K562 (cell line): ENCODE results near the gene GINS3.

Experiments
- CHD2 ChIP-seq: IDR thresholded peaks from 2 replicates; pipeline ENCODE4 v1.6.1; 2011; ENCODE audit warnings: low read depth, low read length
- EHMT2 ChIP-seq: fragments of 450-650 bp; IDR thresholded peaks from 2 replicates; pipeline ENCODE4 v1.6.1; 2018; ENCODE audit warnings: antibody characterized with exemption
- EP300 ChIP-seq: IDR thresholded peaks from 2 replicates; pipeline ENCODE4 v1.6.1; 2012; ENCODE audit warnings: low read length, improper control_type of control experiment
- HEY1 ChIP-seq: fragments of 250-450 bp; sonication (Bioruptor Pico); IDR thresholded peaks from 2 replicates; pipeline ENCODE4 v1.5.0; 2020; ENCODE audit warnings: mild to moderate bottlenecking, moderate library complexity, borderline replicate concordance
- MTA2 ChIP-seq: fragments of 450-650 bp; IDR thresholded peaks from 2 replicates; pipeline ENCODE4 v1.6.1; 2016; ENCODE audit warnings: low read depth
- SMC3 ChIP-seq: conservative IDR thresholded peaks from 2 replicates; pipeline ENCODE4 v1.6.1; 2011; ENCODE audit warnings: low read depth, low read length, improper control_type of control experiment; ENCODE audit not compliant: insufficient read depth
- ZNF695 ChIP-seq: fragments of 450-650 bp; formaldehyde crosslinking; IDR thresholded peaks from 2 replicates; pipeline ENCODE4 v1.4.0; 2020; ENCODE audit warnings: mild to moderate bottlenecking, moderate library complexity
- TF ChIP-seq, protein P1 (sequence below), 3 experiments: IDR thresholded peaks in 2 of 3; conservative IDR thresholded peaks in 1 of 3; 2 replicates each; pipeline ENCODE4 v1.5.1; 2011 to 2012; ENCODE audit warnings: low read length in 3 of 3, mild to moderate bottlenecking in 3 of 3, control low read depth in 2 of 3, improper control_type of control experiment in 1 of 3, inconsistent platforms in 1 of 3, low read depth in 1 of 3, mixed read lengths in 1 of 3, moderate library complexity in 1 of 3; ENCODE audit not compliant: insufficient read depth in 2 of 3
- TF ChIP-seq, protein P2 (sequence below), 2 experiments: IDR thresholded peaks in 1 of 2; conservative IDR thresholded peaks in 1 of 2; 2 replicates each; pipeline ENCODE4 v1.6.1; 2016; ENCODE audit warnings: low read depth in 2 of 2, mild to moderate bottlenecking in 1 of 2, missing compliant biosample characterization in 1 of 2, missing genetic modification characterization in 1 of 2, moderate library complexity in 1 of 2
- TF ChIP-seq, protein P3 (sequence below): fragments of 450-650 bp; IDR thresholded peaks from 2 replicates; pipeline ENCODE4 v1.6.1; 2017; ENCODE audit warnings: mild to moderate bottlenecking, moderate library complexity

DNA sequence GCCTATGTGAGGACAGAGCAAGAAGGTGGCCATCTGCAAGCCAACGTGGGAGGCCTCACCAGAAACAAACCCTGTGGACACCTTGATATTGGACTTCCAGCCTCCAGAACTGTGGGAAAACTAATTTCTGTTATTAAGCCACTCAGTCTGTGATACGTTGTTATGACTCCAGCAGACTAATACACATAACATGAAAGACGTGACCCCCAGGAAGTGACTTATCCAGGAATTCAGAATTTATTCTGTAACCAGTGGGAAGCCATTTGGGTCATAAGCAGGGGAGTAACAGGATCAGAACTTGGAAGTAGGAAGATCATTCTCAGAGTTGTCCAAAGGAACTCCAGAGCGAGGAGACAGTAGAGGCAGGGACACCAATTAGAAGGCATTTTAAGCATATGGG lies 12.5 kb upstream of the GINS3 start:
- TF ChIP-seq EP300 (no peak), SMC3 (no peak), EHMT2 (no peak), MTA2 (no peak), ZNF695 (no peak), CHD2 (no peak), HEY1 (CRISPR knock-in tag) (no peak)
- TF ChIP-seq, protein P1, sequence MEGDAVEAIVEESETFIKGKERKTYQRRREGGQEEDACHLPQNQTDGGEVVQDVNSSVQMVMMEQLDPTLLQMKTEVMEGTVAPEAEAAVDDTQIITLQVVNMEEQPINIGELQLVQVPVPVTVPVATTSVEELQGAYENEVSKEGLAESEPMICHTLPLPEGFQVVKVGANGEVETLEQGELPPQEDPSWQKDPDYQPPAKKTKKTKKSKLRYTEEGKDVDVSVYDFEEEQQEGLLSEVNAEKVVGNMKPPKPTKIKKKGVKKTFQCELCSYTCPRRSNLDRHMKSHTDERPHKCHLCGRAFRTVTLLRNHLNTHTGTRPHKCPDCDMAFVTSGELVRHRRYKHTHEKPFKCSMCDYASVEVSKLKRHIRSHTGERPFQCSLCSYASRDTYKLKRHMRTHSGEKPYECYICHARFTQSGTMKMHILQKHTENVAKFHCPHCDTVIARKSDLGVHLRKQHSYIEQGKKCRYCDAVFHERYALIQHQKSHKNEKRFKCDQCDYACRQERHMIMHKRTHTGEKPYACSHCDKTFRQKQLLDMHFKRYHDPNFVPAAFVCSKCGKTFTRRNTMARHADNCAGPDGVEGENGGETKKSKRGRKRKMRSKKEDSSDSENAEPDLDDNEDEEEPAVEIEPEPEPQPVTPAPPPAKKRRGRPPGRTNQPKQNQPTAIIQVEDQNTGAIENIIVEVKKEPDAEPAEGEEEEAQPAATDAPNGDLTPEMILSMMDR (IDR thresholded peaks at IDR 0.05 in 2 of 3, conservative IDR thresholded peaks at IDR 0.05 in 1 of 3; ENCODE audit: insufficient read depth in 2 of 3, low read depth in 1 of 3, low read length in 3 of 3), result no peak
- TF ChIP-seq, protein P2, sequence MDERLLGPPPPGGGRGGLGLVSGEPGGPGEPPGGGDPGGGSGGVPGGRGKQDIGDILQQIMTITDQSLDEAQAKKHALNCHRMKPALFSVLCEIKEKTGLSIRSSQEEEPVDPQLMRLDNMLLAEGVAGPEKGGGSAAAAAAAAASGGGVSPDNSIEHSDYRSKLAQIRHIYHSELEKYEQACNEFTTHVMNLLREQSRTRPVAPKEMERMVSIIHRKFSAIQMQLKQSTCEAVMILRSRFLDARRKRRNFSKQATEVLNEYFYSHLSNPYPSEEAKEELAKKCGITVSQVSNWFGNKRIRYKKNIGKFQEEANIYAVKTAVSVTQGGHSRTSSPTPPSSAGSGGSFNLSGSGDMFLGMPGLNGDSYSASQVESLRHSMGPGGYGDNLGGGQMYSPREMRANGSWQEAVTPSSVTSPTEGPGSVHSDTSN (CRISPR knock-in tag; IDR thresholded peaks at IDR 0.05; ENCODE audit: low read depth), result no peak
- TF ChIP-seq, protein P2 (tag; conservative IDR thresholded peaks at IDR 0.05; ENCODE audit: low read depth), result no peak
- TF ChIP-seq, protein P3, sequence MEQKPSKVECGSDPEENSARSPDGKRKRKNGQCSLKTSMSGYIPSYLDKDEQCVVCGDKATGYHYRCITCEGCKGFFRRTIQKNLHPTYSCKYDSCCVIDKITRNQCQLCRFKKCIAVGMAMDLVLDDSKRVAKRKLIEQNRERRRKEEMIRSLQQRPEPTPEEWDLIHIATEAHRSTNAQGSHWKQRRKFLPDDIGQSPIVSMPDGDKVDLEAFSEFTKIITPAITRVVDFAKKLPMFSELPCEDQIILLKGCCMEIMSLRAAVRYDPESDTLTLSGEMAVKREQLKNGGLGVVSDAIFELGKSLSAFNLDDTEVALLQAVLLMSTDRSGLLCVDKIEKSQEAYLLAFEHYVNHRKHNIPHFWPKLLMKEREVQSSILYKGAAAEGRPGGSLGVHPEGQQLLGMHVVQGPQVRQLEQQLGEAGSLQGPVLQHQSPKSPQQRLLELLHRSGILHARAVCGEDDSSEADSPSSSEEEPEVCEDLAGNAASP, result no peak
